CD14-positive monocyte (primary cell): ENCODE measurements around the gene SAP30. TPM values are rescaled to one million over a fixed set of nuclear protein-coding genes. Genes with fewer than 3 reads are reported as not detected.

Experiments used
- DNase-seq, 3 donors: peaks; one replicate each; pipeline ENCODE4 v3.0.0-alpha.2; 2011 to 2022
- H2AFZ ChIP-seq: 2 replicates; pipeline ENCODE4 v1.6.0; 2012; ENCODE audit warnings: mild to moderate bottlenecking, low read depth, low read length, inconsistent platforms; ENCODE audit not compliant: insufficient read depth, poor library complexity, severe bottlenecking
- H3K27ac ChIP-seq, 2 donors: 1 replicate in 1 of 2; 2 replicates in 1 of 2; pipeline ENCODE4 v1.5.1; 2012 to 2013; ENCODE audit warnings: low read length in 2 of 2, control low read depth in 1 of 2, inconsistent platforms in 1 of 2, low read depth in 1 of 2, mild to moderate bottlenecking in 1 of 2
- H3K27me3 ChIP-seq, 2 donors: one replicate each; pipeline versions ENCODE4 v1.6.0 to v1.6.1; 2011 to 2013; ENCODE audit warnings: low read length in 2 of 2; ENCODE audit not compliant: control insufficient read depth in 2 of 2, insufficient read depth in 2 of 2
- H3K36me3 ChIP-seq, 2 donors: replicated peaks in 1 of 2; 1 replicate in 1 of 2; 2 replicates in 1 of 2; pipeline versions ENCODE4 v1.5.1 to v1.6.1; 2012 to 2013; ENCODE audit warnings: low read length in 2 of 2, control low read depth in 1 of 2, inconsistent platforms in 1 of 2, mild to moderate bottlenecking in 1 of 2; ENCODE audit not compliant: insufficient read depth in 2 of 2, control insufficient read depth in 1 of 2
- H3K4me1 ChIP-seq, 2 donors: 1 replicate in 1 of 2; 2 replicates in 1 of 2; pipeline versions ENCODE4 v1.5.1 to v1.6.1; 2012 to 2013; ENCODE audit warnings: low read length in 2 of 2, control low read depth in 1 of 2, inconsistent platforms in 1 of 2, mild to moderate bottlenecking in 1 of 2, moderate library complexity in 1 of 2; ENCODE audit not compliant: insufficient read depth in 2 of 2, control insufficient read depth in 1 of 2
- H3K4me2 ChIP-seq: replicated peaks from 2 replicates; pipeline ENCODE3; 2012; ENCODE audit warnings: low read length, moderate library complexity, mild to moderate bottlenecking; ENCODE audit not compliant: poor library complexity, severe bottlenecking; ENCODE audit errors: extremely low read depth
- H3K4me3 ChIP-seq, 3 experiments: fragments of 200-600 bp in 1 of 3; sonication (generic) in 1 of 3; replicated peaks in 1 of 3; 1 replicate in 2 of 3; 2 replicates in 1 of 3; pipeline ENCODE4 v1.5.1; 2011 to 2013; ENCODE audit warnings: low read length in 3 of 3, mild to moderate bottlenecking in 3 of 3, control low read depth in 2 of 3, low read depth in 2 of 3, inconsistent platforms in 1 of 3, moderate library complexity in 1 of 3
- H3K79me2 ChIP-seq: 2 replicates; pipeline ENCODE4 v1.6.0; 2012; ENCODE audit warnings: mild to moderate bottlenecking, control low read depth, inconsistent platforms, low read length, moderate library complexity; ENCODE audit not compliant: insufficient read depth
- H3K9ac ChIP-seq: 2 replicates; pipeline ENCODE4 v1.6.0; 2017; ENCODE audit warnings: low read length, mild to moderate bottlenecking; ENCODE audit not compliant: insufficient read depth, poor library complexity, severe bottlenecking
- H3K9me3 ChIP-seq, 2 donors: replicated peaks in 1 of 2; 1 replicate in 1 of 2; 2 replicates in 1 of 2; pipeline versions ENCODE4 v1.5.1 to v1.6.1; 2012 to 2013; ENCODE audit warnings: low read length in 2 of 2, control low read depth in 1 of 2; ENCODE audit not compliant: control insufficient read depth in 1 of 2, insufficient read depth in 1 of 2
- H4K20me1 ChIP-seq: 2 replicates; pipeline ENCODE4 v1.6.0; 2012; ENCODE audit warnings: mild to moderate bottlenecking, low read length, control low read depth, moderate library complexity; ENCODE audit not compliant: insufficient read depth
- H3K27ac Mint-ChIP-seq, 7 donors: one replicate each; pipeline ENCODE4 v1.8.0; 2020; ENCODE audit warnings: mild to moderate bottlenecking in 7 of 7, mixed read lengths in 7 of 7, moderate library complexity in 6 of 7, inconsistent platforms in 2 of 7
- H3K27me3 Mint-ChIP-seq, 3 donors: one replicate each; pipeline ENCODE4 v1.8.0; 2021 to 2022; ENCODE audit warnings: low read depth in 3 of 3, mild to moderate bottlenecking in 3 of 3, mixed read lengths in 3 of 3, moderate library complexity in 3 of 3, inconsistent platforms in 1 of 3
- H3K36me3 Mint-ChIP-seq, 2 donors: one replicate each; pipeline ENCODE4 v1.8.0; 2020; ENCODE audit warnings: mixed read lengths in 2 of 2, inconsistent platforms in 1 of 2, mild to moderate bottlenecking in 1 of 2
- H3K4me1 Mint-ChIP-seq: one replicate; pipeline ENCODE4 v1.8.0; 2020; ENCODE audit warnings: mild to moderate bottlenecking, mixed read lengths
- H3K4me3 Mint-ChIP-seq, 2 donors: one replicate each; pipeline ENCODE4 v1.8.0; 2020; ENCODE audit warnings: mild to moderate bottlenecking in 2 of 2, mixed read lengths in 2 of 2, moderate library complexity in 1 of 2
- H3K9me3 Mint-ChIP-seq, 7 donors: one replicate each; pipeline ENCODE4 v1.8.0; 2020 to 2022; ENCODE audit warnings: mixed read lengths in 7 of 7, mild to moderate bottlenecking in 6 of 7, moderate library complexity in 6 of 7, inconsistent platforms in 2 of 7
- WGBS: methylation state at CpG from one replicate; pipeline ENCODE4 v1.1.5; 2013; ENCODE audit warnings: missing lambda C conversion rate; ENCODE audit not compliant: insufficient coverage; 5-methylcytosine and 5-hydroxymethylcytosine counted together
- intact Hi-C, 2 donors: fragments of 100-400 bp; cut with micrococcal nuclease; formaldehyde crosslinking; loops; one replicate each; pipeline versions ENCODE4 v1.15.0 to v1.15.1; 2023
- polyA plus RNA-seq, 3 donors: library from polyadenylated mRNA; depleted of rRNA in 1 of 3; unstranded in 2 of 3; stranded (reverse) in 1 of 3; fragments of 300-500 nt in 2 of 3; fragments of >200 nt in 1 of 3; fragmentation: Illumina TruSeq in 2 of 3; gene quantifications; 1 replicate in 2 of 3; 2 replicates in 1 of 3; pipeline ENCODE4 v1.2.3, GENCODE V29; 2012 to 2021
- TF ChIP-seq, protein P1 (sequence below): fragments of 200-600 bp; IDR thresholded peaks from one replicate; pipeline ENCODE4 v1.8.0; 2022; ENCODE audit warnings: antibody characterized with exemption, mild to moderate bottlenecking

SAP30 gene
- polyA plus RNA-seq, 3 donors, result 16.5 to 32.2 (median 21.8) TPM

DNA sequence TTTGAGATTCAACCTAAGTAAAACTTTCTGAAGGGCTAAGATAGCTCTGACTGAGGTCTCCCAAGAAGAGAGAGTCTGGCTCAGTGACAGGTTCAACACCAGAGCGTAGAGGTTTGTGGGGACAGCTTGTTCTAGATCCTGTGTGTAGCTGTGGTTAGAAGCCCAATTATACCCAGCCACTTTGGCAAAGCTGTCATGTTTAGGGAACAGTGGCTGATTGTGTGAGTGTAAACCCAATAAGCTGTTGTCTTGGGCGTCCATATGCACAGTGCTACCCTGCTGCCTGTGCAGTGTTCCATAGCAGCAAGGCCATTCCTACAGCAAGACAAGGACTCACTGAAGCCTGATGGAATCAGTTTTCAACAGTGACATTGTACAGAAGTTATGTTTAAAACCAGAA lies 39.3 kb downstream of the SAP30 start:
- Histone ChIP-seq H3K9ac (no peak overlapping the region), H4K20me1 (no peaks in the 10 kb centered on the region), H3K27me3 (no peaks in the 10 kb centered on the region), H3K36me3 (peaks cover 0 to 34% of the 10 kb centered on the region in 2 donors), H2AFZ (no peak overlapping the region), H3K4me1 (peaks cover 50 to 53% of the 10 kb centered on the region in 2 donors), H3K27ac (peak overlapping the region in 1 of 2 donors; percentile 93), H3K9me3 (no peaks in the 10 kb centered on the region), H3K4me2 (no peak overlapping the region), H3K4me3 (no peak overlapping the region), H3K79me2 (peaks cover 11% of the 10 kb centered on the region)
- H3K36me3 Mint-ChIP-seq, result peaks cover 25 to 36% of the 10 kb centered on the region in 2 donors
- no peak for DNase-seq
- H3K27me3 Mint-ChIP-seq, result peaks cover 0 to 3% (median 0%) of the 10 kb centered on the region in 3 donors
- peaks cover 56% of the 10 kb centered on the region for H3K4me1 Mint-ChIP-seq
- intact Hi-C loops, result loop anchor here in 1 of 2 donors (10.0 kb wide), 2 partner anchors 235 to 405 kb away; no protein-coding TSS in a partner anchor
- H3K9me3 Mint-ChIP-seq, result peaks cover 0 to 5% (median 0%) of the 10 kb centered on the region in 7 donors
- H3K27ac Mint-ChIP-seq, result peak overlapping the region in 3 of 7 donors; percentile 30 to 63 (median 59)
- TF ChIP-seq, protein P1, sequence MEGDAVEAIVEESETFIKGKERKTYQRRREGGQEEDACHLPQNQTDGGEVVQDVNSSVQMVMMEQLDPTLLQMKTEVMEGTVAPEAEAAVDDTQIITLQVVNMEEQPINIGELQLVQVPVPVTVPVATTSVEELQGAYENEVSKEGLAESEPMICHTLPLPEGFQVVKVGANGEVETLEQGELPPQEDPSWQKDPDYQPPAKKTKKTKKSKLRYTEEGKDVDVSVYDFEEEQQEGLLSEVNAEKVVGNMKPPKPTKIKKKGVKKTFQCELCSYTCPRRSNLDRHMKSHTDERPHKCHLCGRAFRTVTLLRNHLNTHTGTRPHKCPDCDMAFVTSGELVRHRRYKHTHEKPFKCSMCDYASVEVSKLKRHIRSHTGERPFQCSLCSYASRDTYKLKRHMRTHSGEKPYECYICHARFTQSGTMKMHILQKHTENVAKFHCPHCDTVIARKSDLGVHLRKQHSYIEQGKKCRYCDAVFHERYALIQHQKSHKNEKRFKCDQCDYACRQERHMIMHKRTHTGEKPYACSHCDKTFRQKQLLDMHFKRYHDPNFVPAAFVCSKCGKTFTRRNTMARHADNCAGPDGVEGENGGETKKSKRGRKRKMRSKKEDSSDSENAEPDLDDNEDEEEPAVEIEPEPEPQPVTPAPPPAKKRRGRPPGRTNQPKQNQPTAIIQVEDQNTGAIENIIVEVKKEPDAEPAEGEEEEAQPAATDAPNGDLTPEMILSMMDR, result no peak
- 100% methylated on average over 1 of the region's 2 CpGs for WGBS
- no peak overlapping the region for H3K4me3 Mint-ChIP-seq

DNA sequence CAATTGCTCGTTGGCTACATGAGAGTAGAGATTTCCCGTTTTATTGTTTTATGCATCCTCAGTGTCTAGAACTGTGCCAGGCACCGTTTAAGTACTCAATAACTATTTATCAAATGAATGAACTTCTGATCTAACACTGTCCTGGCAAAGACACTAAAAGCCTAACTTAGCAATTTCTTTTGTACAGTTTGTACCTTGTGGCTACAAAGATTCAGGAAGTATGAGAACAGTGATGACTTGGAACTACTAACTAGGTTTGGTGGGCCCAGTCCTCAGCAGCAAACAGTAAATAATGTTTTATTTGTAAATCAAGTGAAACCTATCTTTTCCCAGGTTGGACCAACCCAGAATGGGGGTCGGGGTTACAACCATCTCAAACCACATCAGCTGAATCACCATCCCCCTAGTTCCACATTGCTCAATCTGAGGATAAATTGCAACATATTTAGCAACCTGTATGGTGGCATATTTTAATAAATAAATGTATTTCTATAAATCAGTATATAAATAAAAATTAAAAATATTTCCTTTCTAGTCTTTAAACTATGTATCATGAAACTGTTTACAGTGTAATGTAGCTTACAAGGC lies 40.4 kb downstream of the SAP30 start:
- peaks cover 62% of the 10 kb centered on the region for H3K4me1 Mint-ChIP-seq
- H3K27me3 Mint-ChIP-seq, result peaks cover 0 to 3% (median 0%) of the 10 kb centered on the region in 3 donors
- intact Hi-C loops, result loop anchor here in 1 of 2 donors (10.0 kb wide), 2 partner anchors 236 to 406 kb away; no protein-coding TSS in a partner anchor
- H3K9me3 Mint-ChIP-seq, result peaks cover 0 to 5% (median 0%) of the 10 kb centered on the region in 7 donors
- H3K36me3 Mint-ChIP-seq, result peaks cover 15 to 26% of the 10 kb centered on the region in 2 donors
- TF ChIP-seq, protein P1, result no peak
- Histone ChIP-seq H3K36me3 (peaks cover 0 to 23% of the 10 kb centered on the region in 2 donors), H2AFZ (no peak overlapping the region), H3K4me1 (peaks cover 61 to 65% of the 10 kb centered on the region in 2 donors), H3K4me3 (peak overlapping the region in 1 of 3 experiments; percentile 24), H3K27me3 (no peaks in the 10 kb centered on the region), H3K79me2 (peaks cover 11% of the 10 kb centered on the region), H3K9ac (no peak overlapping the region), H3K9me3 (no peaks in the 10 kb centered on the region), H3K4me2 (peak overlapping the region; percentile 15), H4K20me1 (no peaks in the 10 kb centered on the region), H3K27ac (peak overlapping the region in 1 of 2 donors; percentile 93)
- H3K27ac Mint-ChIP-seq, result peak overlapping the region; percentile 10 to 87 (median 79)
- WGBS, result 40% methylated on average over 1 of the region's 4 CpGs
- DNase-seq, result peak; percentile 21 to 61 (median 53)
- no peak overlapping the region for H3K4me3 Mint-ChIP-seq
